Activated CD8-positive, alpha-beta memory T cell treated with anti-CD3 and anti-CD28 coated beads for 4 hours (primary cell): ENCODE measurements around the gene TBC1D8.
A peak's percentile ranks its signal among the peaks of the same experiment; 100 is the strongest.

Experiments
- DNase-seq, 2 donors: peaks; one replicate each; pipeline ENCODE4 v3.0.0-alpha.2; 2020; ENCODE audit warnings: low read depth in 2 of 2

Gene TBC1D8

DNA sequence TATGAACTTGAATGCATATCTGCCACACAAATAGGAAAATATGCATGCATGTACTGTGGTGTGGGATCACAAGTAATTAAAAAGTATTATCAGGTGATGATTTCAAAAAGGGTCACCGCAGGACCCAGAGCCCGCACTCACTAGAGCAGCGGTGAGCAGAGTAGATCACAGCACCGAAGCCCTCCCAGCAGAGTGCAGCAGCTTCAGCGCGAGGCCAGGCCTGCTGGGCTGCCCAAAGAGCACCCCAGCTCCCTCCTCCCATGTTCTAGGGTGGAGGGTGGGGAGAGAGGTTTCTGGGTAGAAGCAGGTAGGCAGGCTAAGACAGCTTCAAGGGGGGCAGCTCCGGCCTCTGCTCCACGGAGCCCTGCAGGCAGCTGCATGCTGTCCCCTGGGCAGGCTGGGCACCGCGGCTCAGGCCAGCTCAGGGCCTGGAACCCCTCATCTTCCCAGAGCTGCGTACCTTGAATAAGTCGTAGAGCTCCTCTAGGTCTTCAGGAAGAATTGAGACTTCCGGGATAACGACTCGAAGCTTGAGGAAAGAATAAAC is 124.2 kb downstream of the TBC1D8 start:
- DNase-seq = no peak

DNA sequence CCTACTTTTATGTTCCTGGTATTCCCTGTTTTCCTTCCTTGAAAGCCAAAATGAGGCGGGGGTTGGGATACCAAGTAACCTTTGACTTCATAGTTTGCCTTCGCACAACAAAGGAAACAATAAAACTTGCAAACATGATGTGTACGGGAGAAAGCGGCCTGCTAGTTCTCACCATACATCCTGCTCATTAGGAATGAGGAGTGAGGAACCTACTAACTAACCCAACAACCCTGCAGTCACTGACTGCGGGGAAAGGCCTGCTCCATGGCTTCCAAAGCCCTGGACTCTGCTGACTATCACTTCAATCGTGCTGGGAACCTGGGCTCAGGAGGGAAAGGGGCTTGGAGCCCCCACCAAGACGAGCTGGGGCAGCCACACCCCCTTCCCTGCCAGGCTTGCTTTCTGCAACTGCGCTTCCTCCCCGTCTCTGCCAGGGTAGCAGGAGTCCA is 124.9 kb downstream of the TBC1D8 start:
- DNase-seq = no peak

DNA sequence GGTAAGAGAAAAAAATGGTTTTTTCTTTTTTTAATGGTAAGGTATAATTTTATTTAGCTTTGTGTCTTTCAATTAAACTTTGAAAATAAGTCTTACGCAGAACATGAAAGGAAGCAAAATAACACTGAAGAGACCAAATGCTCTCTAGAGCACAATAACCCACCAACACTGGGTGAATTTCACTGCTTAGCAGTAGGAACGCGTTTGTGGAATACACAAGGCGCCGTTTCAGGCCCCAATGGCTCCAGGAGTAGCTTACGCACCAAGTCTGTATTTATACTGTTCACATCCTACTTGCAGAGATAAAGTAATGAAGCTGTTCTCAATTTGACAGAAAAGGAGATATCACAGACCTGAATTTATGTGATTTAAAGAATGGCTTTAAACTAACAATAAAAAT is 125.6 kb downstream of the TBC1D8 start:
- DNase-seq = no peak

DNA sequence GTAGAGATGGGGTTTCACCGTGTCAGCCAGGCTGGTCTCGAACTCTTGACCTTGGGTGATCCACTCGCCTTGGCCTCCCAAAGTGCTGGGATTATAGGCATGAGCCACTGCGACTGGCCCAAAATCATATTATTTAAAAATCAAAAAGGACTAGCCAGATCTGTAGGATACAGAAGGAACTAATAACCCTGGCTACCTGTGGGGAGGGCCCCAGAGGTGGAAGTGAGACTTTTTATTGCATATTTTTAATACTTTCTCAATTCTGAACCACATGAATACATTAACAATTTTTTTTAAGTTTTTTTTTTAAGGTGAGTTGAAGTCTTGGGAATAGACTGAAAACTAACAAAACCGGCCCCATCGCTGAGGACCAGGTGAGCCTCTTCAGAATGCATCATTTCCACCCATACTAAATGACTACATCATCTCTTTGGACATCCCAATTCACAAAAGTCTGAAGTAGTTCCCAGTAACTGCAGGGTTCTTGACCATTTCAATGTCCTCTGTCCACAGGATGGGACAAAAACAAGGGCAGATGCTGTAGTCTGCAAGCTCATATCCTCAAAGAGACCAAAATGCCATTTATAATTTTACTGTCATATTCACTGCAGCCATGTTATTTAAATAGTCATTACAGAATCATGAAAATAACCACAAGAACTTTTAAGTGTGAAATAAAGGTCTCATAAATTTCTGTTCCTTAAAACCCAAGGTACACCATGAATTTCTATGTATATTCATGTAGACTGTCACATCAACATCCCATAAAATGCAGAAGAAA is 127.7 kb downstream of the TBC1D8 start:
- no peak for DNase-seq

DNA sequence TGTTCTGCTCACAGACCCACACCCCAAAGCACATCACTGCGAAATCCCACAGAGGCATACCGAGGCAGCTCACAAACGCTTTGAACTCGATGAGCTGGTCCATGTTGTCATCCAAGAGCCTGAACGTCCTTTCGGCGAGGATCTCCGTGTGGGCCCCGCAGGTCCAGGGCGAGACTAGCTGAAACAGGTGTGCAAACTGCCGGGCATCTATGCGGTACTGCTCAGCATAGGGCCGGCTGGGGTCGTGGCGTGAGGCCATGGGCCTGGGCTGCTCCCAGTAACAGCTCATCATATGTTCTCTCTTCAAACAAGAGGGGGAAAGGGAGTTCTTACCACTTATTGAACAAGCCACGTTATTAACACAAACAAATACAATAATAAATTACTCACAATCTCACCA is 129.0 kb downstream of the TBC1D8 start:
- no peak for DNase-seq

DNA sequence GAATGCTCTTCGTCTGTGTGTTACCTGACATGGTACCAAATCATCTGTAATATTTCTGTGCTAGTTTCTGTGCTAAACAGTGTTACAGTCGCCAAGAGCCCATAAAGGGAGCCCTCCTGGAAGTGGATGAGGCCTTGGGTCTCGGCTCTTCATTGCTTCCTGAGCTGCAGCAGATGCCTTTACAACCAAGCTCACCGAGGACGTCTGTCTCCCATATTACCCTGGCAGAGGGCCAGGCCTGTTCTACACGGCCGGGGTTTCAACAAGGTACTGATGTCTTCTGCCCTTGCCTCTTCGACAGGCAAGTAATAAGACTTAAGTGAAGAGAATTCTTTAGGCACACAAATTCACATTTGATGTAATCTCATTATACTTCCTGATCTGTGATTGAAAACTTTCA is 132.2 kb downstream of the TBC1D8 start:
- no peak for DNase-seq

DNA sequence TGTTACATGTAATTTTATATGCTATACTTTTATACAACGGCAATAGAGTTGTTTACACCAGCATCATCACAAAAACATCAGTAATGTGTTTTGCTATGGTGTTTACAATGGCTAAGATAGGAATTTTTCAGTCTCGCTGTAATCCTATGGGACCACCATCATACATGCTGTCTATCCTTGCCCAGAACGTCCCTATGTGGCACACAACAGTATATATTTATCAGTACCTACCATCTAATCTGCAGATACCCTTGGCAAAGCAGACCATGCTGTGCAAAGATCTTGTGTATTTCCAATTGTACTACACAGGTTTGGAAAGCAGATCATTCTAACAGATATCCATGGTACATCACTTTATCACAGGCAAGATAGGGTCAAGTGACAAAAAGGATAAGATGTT is 133.8 kb downstream of the TBC1D8 start:
- DNase-seq = no peak

DNA sequence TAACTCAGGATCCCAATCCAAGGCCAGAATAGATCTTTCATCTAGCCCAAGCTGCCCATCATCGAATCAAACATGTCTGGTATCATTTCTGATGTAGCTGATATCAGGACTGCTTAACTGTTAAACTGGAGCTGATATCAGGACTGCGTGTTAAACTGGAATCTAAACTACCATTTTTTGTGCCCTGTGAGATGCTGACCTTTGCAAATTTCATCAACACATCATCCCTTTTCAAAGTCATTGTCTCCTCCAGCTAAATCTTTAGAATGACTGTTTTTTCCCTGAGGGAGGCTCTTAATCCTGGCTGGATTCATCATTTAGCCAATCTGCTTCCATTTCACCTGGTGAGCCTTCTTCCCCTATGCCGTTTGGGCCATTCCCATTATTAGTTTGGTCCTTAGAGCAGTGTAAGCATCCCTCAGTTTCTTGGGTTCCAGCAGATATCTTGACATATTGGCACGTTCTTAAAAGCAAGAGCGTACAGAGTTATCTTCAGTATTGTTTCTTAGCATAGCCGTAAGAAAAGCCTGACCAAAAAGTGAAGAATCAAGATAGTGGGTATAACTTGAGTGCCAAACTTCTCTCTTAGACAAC is 136.8 kb downstream of the TBC1D8 start:
- no peak for DNase-seq

DNA sequence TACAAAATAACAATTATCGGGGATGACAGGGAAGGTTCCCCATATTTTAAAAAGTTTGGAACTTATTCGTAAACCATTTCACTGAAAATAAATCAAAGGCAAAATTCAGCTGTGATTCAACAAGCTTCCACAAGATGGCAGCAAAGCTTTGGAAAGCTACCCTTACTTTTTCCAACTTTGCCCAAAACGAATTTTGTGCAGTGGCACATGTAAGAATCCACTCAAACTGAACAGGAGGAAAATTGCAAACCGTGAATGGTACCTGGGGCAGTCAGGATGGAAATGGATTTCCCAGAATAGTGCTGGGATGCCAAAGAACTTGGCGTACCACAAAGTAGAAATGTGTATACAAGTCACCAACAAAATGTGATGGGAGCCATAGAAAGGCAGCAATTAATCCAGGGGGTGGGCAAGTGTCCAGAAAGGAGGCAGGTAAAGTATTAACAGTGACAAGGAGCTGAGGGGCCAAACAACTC is 138.4 kb downstream of the TBC1D8 start:
- no peak for DNase-seq

DNA sequence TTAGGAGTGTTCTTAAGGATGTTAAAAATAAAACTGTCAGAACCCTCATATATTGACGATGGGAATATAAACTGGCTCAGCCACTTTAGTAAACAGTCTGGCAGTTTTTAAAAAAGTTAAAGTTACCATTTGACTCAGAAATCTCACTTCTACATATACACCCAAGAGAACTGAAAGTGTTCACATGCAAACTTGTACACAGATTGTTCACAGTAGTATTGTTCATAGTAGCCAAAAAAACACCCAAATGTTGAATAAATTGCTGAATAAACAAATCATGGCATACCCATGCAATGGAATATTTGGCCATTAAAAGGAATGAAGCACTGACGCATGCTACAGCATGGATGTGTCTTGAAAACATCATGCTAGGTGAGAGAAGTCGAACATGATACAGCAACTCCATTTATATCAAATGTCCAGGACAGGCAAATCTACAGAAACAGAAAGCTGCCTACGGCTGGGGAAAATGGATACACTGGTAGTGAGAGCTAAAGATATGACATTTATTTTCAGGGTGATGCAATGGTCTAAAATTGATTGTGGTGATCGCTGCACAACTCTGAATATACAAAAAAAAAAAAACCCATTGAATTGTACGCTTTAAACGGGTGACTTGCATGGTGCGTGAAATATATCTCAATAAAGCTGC is 139.0 kb downstream of the TBC1D8 start:
- no peak for DNase-seq

DNA sequence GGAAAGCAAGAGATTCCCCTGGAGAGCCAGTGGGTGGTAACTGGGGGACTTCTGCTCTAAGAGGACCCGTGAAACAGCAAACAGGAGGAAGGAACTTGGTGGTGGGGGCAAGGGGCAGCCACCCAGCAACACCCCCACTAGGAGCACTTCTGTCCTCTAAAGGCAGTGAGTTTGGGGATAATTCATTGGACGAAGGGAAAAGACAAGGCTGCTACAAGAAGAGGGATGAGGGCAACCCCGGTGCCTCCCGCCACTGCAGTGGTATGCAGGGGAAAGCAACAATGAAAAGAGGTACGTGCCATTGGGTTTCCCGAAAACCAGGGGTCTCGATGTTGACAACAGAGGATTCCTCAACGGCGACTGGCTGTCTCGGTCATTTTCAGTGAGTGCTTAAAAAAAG is 140.0 kb downstream of the TBC1D8 start:
- DNase-seq = no peak

DNA sequence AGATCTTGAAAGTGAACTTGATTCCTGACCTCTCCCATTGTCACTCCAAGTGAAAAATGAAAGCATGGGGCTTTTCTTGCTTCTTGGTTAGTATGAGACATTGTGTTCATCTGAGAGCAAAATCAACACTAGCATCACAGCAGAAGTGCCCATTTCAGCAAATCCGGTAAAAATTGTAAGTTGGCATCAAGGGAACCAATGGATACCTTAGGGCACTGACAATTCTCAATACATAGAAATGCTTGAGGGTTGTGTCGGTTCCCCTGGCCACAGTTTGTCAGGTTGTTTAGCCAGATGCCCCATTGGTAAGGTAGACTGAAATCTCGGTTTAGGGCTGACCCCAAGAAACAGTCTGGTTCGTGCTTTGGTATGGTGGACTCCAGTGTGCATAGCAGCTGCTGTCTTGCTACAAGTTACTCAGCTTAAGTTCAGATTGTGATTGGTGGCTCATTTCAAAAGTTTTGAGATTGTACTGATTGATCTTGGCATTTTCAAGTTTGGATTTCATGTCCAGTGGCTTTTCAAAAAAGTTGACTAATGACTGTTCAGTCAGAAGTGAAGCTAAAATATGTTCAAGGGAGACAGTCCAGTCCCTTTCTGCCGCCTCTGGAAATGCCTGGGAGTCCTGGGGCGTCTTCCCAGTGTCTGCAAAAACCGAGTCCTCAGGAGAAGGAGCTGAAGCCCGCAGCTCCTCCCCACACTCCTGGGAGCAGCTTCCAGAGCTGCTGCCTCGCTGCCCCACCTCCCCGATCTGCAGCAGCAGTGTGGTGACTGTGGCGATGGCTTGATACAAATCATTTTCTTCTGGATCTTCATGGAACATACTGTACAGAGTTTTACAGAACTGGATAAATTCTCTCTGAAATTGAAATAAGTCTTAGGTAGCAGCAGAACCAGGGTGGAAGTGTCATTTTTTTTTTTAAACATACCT is 143.5 kb downstream of the TBC1D8 start:
- no peak for DNase-seq

DNA sequence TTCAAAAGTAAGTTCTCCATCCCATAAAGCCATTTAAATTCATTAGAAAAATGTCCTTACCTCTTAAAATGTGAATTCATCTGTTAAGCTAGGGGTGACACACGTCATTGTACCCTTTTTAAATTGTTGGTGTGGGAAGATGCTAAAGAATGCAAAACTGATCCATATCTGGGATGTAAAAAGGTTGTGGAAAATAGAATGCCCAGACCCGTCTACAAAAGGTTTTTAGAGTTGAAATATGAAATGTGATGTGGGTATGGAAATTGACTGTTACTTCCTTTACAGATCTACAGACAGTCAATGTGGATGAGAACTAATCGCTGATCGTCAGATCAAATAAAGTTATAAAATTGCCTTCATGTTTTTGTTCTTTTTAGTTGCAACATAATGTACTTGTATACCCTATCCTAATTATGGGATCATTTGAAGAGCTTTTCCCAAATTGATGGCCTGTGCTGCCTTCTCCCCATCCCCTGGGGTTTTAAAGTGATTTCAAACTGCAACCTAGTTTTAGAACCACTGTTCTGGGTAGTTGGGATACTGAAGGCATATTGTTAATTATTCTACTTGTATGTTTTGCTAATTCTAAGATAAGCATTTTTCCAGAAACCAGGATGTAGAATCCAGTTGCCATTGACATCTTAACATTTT is 145.0 kb downstream of the TBC1D8 start:
- no peak for DNase-seq

DNA sequence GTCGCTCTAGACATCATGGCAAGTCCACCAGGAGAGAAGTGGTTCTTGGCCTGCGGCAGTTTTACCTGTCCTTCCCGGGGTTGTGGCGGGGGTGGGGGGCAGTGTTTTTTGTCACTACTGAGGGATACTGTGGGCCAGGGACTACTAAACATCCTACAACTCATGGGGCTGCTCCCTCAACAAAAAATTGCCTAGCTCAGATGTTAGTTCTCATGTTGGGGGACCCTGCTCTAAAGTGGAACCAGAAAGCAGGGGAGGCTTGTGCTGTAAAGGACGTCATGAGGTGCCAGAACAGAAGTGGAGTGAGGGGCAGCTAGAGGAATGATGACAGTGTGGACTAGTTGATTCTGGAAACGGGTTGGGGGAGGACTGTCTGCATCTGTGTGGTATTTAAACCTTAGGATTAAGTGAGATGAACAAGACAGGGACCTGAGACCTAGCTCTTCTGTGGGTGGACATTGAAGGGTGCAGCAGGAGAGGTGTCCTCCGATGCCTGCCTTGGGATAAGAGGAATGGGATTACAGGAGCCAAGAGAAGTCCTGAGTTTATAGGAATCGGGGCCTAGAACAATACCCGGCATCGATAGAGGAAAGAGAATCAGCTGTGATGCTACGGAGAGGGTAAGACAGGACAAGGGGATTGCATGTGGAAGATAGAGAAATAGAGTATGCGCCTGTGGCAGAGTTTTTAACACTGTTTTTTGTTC is 146.4 kb downstream of the TBC1D8 start:
- DNase-seq = no peak

DNA sequence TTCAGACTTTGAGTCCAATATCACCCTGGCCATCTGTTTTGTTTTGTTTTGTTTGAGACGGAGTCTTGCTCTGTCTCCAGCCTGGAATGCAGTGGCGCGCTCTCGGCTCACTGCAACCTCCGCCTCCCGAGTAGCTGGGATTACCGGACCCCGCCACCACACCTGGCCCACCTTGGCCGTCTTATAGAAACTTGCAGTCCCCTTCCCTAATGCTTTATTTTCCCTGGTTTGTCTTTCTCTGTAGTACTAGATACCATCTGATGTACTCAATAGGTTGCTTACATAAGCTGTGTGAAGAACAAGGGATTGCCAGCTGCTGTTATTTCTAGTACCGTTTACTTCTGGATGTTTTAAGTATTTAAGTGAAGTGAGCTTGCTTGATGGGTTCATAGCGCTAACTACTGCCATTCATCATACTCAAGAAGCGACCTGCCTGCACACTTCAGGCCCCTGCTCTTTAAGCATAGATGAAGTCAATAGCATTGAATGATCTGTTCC is 147.9 kb downstream of the TBC1D8 start:
- no peak for DNase-seq

DNA sequence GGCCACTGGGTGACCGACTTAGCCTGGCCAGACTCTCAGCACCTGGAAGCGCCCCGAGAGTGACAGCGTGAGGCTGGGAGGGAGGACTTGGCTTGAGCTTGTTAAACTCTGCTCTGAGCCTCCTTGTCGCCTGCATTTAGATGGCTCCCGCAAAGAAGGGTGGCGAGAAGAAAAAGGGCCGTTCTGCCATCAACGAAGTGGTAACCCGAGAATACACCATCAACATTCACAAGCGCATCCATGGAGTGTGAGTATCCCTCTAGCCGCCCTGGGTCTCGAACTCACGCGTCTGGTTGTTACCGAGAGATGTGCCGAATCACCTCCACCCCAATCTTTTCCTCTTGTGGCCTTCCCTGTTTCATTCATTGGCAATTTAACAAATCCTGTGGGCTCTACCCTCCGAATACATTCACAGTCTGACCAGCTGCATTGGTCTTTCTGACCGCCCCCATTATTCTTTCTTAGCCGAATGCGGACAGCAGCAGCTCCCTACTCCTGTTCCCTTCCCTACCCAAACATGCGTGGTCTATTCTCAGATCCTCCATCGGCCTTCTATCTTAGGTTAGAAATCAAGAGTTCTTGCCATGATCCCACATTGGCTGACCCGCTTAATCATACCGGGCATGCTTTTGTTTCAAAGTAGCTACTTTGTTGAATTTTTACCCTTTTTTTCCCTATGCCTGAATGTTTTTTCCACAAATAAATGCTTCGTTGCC is 148.5 kb downstream of the TBC1D8 start:
- DNase-seq = no peak

DNA sequence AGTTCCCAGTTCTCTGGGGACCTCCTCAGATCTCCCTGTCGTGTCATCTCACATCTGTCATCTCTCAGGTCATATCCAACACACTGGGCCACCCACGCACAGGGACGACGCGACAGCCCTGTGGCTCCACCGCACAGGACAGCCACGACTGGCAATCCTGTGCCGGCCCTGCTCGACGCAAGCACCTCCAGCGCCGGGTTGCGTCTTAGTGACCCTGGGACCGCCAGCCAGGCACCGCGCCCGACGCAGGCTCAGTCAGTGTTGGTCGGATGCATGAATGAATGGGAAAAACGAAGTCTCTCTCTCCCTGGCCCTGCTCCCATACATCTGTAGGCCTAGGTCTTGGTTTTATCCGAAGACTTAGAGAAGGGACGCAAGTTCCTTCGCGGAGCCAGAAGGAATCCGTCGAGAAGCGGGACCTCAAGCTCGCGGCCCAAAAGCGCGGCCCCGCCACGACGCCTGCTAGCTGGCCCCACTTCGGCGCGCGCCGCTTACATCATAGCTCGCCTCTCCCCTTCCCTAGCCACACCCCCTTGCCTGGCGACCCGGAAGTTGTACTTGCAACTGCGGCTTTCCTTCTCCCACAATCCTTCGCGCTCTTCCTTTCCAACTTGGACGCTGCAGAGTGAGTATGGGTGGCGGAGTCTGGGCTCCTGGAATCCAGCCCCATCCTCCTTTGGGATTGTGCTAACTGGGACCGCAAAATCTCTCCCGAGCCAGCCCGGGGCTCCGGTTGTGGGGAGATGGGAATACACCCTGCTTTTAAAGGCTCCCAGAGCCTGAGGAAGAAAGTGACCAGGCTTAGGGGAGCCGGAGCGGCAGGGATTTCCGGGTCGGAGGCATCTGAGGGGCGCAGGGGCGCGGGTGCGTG is 149.3 kb downstream of the TBC1D8 start, which contains the start of gene RPL31:
TSS of gene RPL31 (plus strand) at position 599 of the 871 bp plus-strand sequence. CDS start 413 bp downstream, outside the sequence.
- peak; percentile 91 to 96 for DNase-seq

DNA sequence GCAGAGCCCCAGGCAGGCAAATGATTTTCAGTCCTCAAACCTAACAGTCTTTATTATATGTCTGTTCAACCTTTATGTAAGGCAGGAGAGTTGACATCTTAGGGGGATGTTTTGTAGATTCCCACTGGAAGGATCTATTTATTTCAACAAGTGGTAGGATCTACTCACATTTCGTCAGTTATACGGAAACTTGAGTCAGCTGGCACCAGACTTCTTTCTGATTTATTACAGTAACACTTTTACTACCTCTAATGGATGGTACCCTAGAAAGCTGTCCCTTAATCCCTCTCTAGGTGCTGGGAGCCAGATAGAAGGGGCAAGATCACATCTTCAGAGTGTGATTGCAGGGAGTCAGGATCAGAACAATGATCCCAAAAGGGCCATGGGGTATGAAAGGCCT is 151.2 kb downstream of the TBC1D8 start:
- no peak for DNase-seq

DNA sequence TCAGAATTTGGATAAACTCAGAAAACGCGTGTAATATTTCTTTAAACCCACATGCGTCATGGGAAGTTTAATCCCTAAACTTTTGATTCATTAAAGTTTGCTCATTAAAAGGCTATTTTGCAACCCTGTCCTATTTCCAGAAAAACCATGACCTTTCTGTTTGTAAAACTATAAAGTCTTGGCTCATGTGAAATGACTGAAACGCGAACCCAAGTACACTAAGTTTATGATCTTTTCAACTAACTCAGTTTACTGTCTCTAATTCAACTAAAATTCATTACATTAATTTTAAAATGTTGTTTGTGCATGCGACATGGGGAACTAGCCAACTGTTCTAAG is 153.0 kb downstream of the TBC1D8 start:
- no peak for DNase-seq
